Neuronal stem cell (in vitro differentiated cells): ENCODE data around the gene GRIK5.

Experiments used
- DNase-seq: peaks from one replicate; pipeline ENCODE4 v3.0.0-alpha.2; 2013; ENCODE audit warnings: low spot score
- H2AFZ ChIP-seq: one replicate; pipeline ENCODE4 v1.6.1; 2013; ENCODE audit warnings: mild to moderate bottlenecking, low read length, inconsistent platforms
- H2AK5ac ChIP-seq: 2 replicates; pipeline ENCODE4 v1.6.1; 2013; ENCODE audit warnings: low read depth, mild to moderate bottlenecking, inconsistent platforms, low read length, moderate library complexity, mixed read lengths
- H2BK120ac ChIP-seq: 2 replicates; pipeline ENCODE4 v1.6.1; 2013; ENCODE audit warnings: low read depth, mild to moderate bottlenecking, inconsistent platforms, low read length, moderate library complexity, mixed read lengths
- H2BK12ac ChIP-seq: one replicate; pipeline ENCODE4 v1.6.1; 2013; ENCODE audit warnings: low read length, inconsistent platforms
- H2BK15ac ChIP-seq: 2 replicates; pipeline ENCODE4 v1.6.1; 2013; ENCODE audit warnings: mild to moderate bottlenecking, low read length, inconsistent platforms, mixed read lengths
- H2BK5ac ChIP-seq: one replicate; pipeline ENCODE4 v1.6.1; 2013; ENCODE audit warnings: inconsistent platforms, mild to moderate bottlenecking, low read length, moderate library complexity
- H3K14ac ChIP-seq: one replicate; pipeline ENCODE4 v1.6.1; 2013; ENCODE audit warnings: low read length, inconsistent platforms
- H3K18ac ChIP-seq: 2 replicates; pipeline ENCODE4 v1.6.1; 2013; ENCODE audit warnings: low read length, inconsistent platforms
- H3K23ac ChIP-seq: 2 replicates; pipeline ENCODE4 v1.6.1; 2013; ENCODE audit warnings: low read depth, mild to moderate bottlenecking, mixed read lengths, low read length, inconsistent platforms; ENCODE audit not compliant: poor library complexity
- H3K27ac ChIP-seq: replicated peaks from 3 replicates; pipeline ENCODE4 v1.5.1; 2013; ENCODE audit warnings: low read length, inconsistent platforms
- H3K27me3 ChIP-seq, 3 experiments: 2 replicates each; pipeline ENCODE4 v1.6.1; 2013; ENCODE audit warnings: low read length in 3 of 3, mild to moderate bottlenecking in 2 of 3, inconsistent platforms in 1 of 3, low read depth in 1 of 3, mixed read lengths in 1 of 3, moderate library complexity in 1 of 3; ENCODE audit not compliant: control insufficient read depth in 3 of 3, insufficient read depth in 3 of 3
- H3K36me3 ChIP-seq, 2 donors: replicated peaks in 1 of 2; 2 replicates each; pipeline ENCODE4 v1.6.1; 2013; ENCODE audit warnings: low read length in 2 of 2; ENCODE audit not compliant: control insufficient read depth in 2 of 2, insufficient read depth in 2 of 2
- H3K4ac ChIP-seq: 2 replicates; pipeline ENCODE4 v1.6.1; 2013; ENCODE audit warnings: inconsistent platforms, mild to moderate bottlenecking, low read length, moderate library complexity
- H3K4me1 ChIP-seq, 2 donors: 1 replicate in 1 of 2; 2 replicates in 1 of 2; pipeline ENCODE4 v1.6.1; 2013; ENCODE audit warnings: low read length in 2 of 2, low read depth in 1 of 2; ENCODE audit not compliant: control insufficient read depth in 2 of 2, insufficient read depth in 1 of 2
- H3K4me2 ChIP-seq: one replicate; pipeline ENCODE4 v1.6.1; 2013; ENCODE audit warnings: mild to moderate bottlenecking, low read length, inconsistent platforms; ENCODE audit not compliant: insufficient read depth, poor library complexity, severe bottlenecking
- H3K4me3 ChIP-seq, 2 donors: 2 replicates each; pipeline ENCODE4 v1.5.1; 2013; ENCODE audit warnings: low read length in 2 of 2, mild to moderate bottlenecking in 2 of 2, inconsistent platforms in 1 of 2, moderate library complexity in 1 of 2
- H3K79me1 ChIP-seq: one replicate; pipeline ENCODE4 v1.6.1; 2013; ENCODE audit warnings: low read depth, mild to moderate bottlenecking, inconsistent platforms, low read length, moderate library complexity
- H3K9ac ChIP-seq: one replicate; pipeline ENCODE4 v1.6.1; 2013; ENCODE audit warnings: mild to moderate bottlenecking, low read depth, low read length, inconsistent platforms; ENCODE audit not compliant: poor library complexity
- H3K9me3 ChIP-seq, 2 donors: replicated peaks in 1 of 2; 2 replicates each; pipeline versions ENCODE3 to v1.6.1; 2013; ENCODE audit warnings: low read length in 2 of 2, mild to moderate bottlenecking in 2 of 2, inconsistent platforms in 1 of 2, low read depth in 1 of 2, mixed read lengths in 1 of 2, moderate library complexity in 1 of 2; ENCODE audit not compliant: control insufficient read depth in 2 of 2, insufficient read depth in 1 of 2
- H4K8ac ChIP-seq: one replicate; pipeline ENCODE4 v1.6.1; 2013; ENCODE audit warnings: low read depth, mild to moderate bottlenecking, inconsistent platforms, low read length, moderate library complexity
- H4K91ac ChIP-seq: one replicate; pipeline ENCODE4 v1.6.1; 2013; ENCODE audit warnings: low read length, low read depth, mild to moderate bottlenecking, inconsistent platforms; ENCODE audit not compliant: poor library complexity
- WGBS, 2 donors: extraction: QIAGEN DNeasy Blood & Tissue Kit; methylation state at CpG; one replicate each; pipeline ENCODE4 v1.1.7; 2013; ENCODE audit warnings: missing lambda C conversion rate in 2 of 2, mixed read lengths in 1 of 2; ENCODE audit not compliant: insufficient read length in 2 of 2, insufficient replicate concordance in 1 of 2; ENCODE audit errors: extremely low coverage in 2 of 2; 5-methylcytosine and 5-hydroxymethylcytosine counted together

Gene GRIK5

GRCh38 chr19:42098781-42099180 is 28.8 kb upstream of the GRIK5 start:
- H3K4me2 ChIP-seq: no peak overlapping the region
- H2BK5ac ChIP-seq: no peak overlapping the region
- H3K27ac ChIP-seq: no peak overlapping the region
- no peak overlapping the region for H3K14ac ChIP-seq
- H3K18ac ChIP-seq: no peak overlapping the region
- no CpG with 5 or more reads among the region's 6 CpGs for WGBS, 2 donors
- H2BK15ac ChIP-seq: no peak overlapping the region
- no peaks in the 10 kb centered on the region for H3K9me3 ChIP-seq
- H2BK120ac ChIP-seq: no peak overlapping the region
- H3K27me3 ChIP-seq: peaks cover 2 to 7% (median 4%) of the 10 kb centered on the region in 3 experiments
- H2AFZ ChIP-seq: no peak overlapping the region
- H3K79me1 ChIP-seq: no peaks in the 10 kb centered on the region
- H3K4ac ChIP-seq: no peak overlapping the region
- no peak overlapping the region for H3K23ac ChIP-seq
- no peak overlapping the region for H3K4me3 ChIP-seq
- H4K8ac ChIP-seq: no peak overlapping the region
- H3K9ac ChIP-seq: no peak overlapping the region
- peaks cover 5 to 8% of the 10 kb centered on the region in 2 donors for H3K4me1 ChIP-seq
- DNase-seq: no peak
- H2BK12ac ChIP-seq: no peak overlapping the region
- H2AK5ac ChIP-seq: no peak overlapping the region
- H4K91ac ChIP-seq: no peak overlapping the region
- H3K36me3 ChIP-seq: peaks cover 0 to 1% of the 10 kb centered on the region in 2 donors

- no peak for DNase-seq
- no CpG with 5 or more reads among the region's 5 CpGs for WGBS, 2 donors
- Histone ChIP-seq H3K36me3 (peaks cover 0 to 1% of the 10 kb centered on the region in 2 donors), H3K27me3 (peaks cover 2 to 7% (median 4%) of the 10 kb centered on the region in 3 experiments), H2BK5ac (no peak overlapping the region), H3K14ac (no peak overlapping the region), H3K4me3 (no peak overlapping the region), H3K18ac (no peak overlapping the region), H3K27ac (no peak overlapping the region), H2BK12ac (no peak overlapping the region), H3K23ac (no peak overlapping the region), H2BK120ac (no peak overlapping the region), H3K79me1 (no peaks in the 10 kb centered on the region), H3K9me3 (no peaks in the 10 kb centered on the region), H4K91ac (no peak overlapping the region), H3K4ac (no peak overlapping the region), H3K4me2 (no peak overlapping the region), H2BK15ac (no peak overlapping the region), H2AFZ (no peak overlapping the region), H2AK5ac (no peak overlapping the region), H3K9ac (no peak overlapping the region), H4K8ac (no peak overlapping the region), H3K4me1 (peaks cover 7 to 8% of the 10 kb centered on the region in 2 donors)
These were observed 27.5 kb upstream of the GRIK5 start for GRCh38 chr19:42097461-42097860.

- H3K23ac ChIP-seq: no peak overlapping the region
- no peaks in the 10 kb centered on the region for H3K79me1 ChIP-seq
These were observed 26.3 kb upstream of the GRIK5 start for GRCh38 chr19:42096255-42096837.

GRCh38 chr19:42095814-42096230 is 25.8 kb upstream of the GRIK5 start:
- peaks cover 0 to 1% of the 10 kb centered on the region in 2 donors for H3K36me3 ChIP-seq
- peak; percentile 50 for DNase-seq
- no peak overlapping the region for H3K14ac ChIP-seq
- H2BK120ac ChIP-seq: no peak overlapping the region
- no peak overlapping the region for H2AFZ ChIP-seq
- H4K91ac ChIP-seq: no peak overlapping the region
- H3K23ac ChIP-seq: no peak overlapping the region
- no peak overlapping the region for H2AK5ac ChIP-seq
- no peak overlapping the region for H4K8ac ChIP-seq
- peak overlapping the region; percentile 93 for H3K18ac ChIP-seq
- H3K27me3 ChIP-seq: peaks cover 2 to 7% (median 4%) of the 10 kb centered on the region in 3 experiments
- no CpG with 5 or more reads among the region's 28 CpGs for WGBS, 2 donors
- peak overlapping the region; percentile 50 for H3K9ac ChIP-seq
- H3K4ac ChIP-seq: no peak overlapping the region
- H3K9me3 ChIP-seq: no peaks in the 10 kb centered on the region
- no peak overlapping the region for H2BK12ac ChIP-seq
- no peaks in the 10 kb centered on the region for H3K79me1 ChIP-seq
- H3K27ac ChIP-seq: no peak overlapping the region
- H3K4me1 ChIP-seq: peaks cover 7 to 8% of the 10 kb centered on the region in 2 donors
- peak overlapping the region; percentile 3 for H2BK5ac ChIP-seq
- peak overlapping the region; percentile 43 for H2BK15ac ChIP-seq
- peak overlapping the region in 1 of 2 donors; percentile 71 for H3K4me3 ChIP-seq
- H3K4me2 ChIP-seq: peak overlapping the region; percentile 60

More at GRCh38 chr19:42096255-42096837, 26.3 kb upstream of the GRIK5 start:
- no CpG with 5 or more reads among the region's 15 CpGs for WGBS, 2 donors
- Histone ChIP-seq H2BK5ac (no peak overlapping the region), H3K27ac (no peak overlapping the region), H3K36me3 (peaks cover 0 to 1% of the 10 kb centered on the region in 2 donors), H4K91ac (no peak overlapping the region), H2AK5ac (no peak overlapping the region), H3K4me3 (peak overlapping the region in 1 of 2 donors; percentile 71), H3K4me1 (peaks cover 7 to 8% of the 10 kb centered on the region in 2 donors), H3K4ac (no peak overlapping the region), H2AFZ (no peak overlapping the region), H3K9ac (no peak overlapping the region), H3K4me2 (peak overlapping the region; percentile 60), H3K27me3 (peaks cover 2 to 7% (median 4%) of the 10 kb centered on the region in 3 experiments), H3K14ac (no peak overlapping the region), H4K8ac (peak overlapping the region; percentile 25), H2BK120ac (no peak overlapping the region), H3K9me3 (no peaks in the 10 kb centered on the region), H2BK12ac (no peak overlapping the region), H2BK15ac (peak overlapping the region; percentile 69), H3K18ac (peak overlapping the region; percentile 93)
- no peak for DNase-seq
